ENCODE results near the gene GPR108.

GPR108 gene

DNA sequence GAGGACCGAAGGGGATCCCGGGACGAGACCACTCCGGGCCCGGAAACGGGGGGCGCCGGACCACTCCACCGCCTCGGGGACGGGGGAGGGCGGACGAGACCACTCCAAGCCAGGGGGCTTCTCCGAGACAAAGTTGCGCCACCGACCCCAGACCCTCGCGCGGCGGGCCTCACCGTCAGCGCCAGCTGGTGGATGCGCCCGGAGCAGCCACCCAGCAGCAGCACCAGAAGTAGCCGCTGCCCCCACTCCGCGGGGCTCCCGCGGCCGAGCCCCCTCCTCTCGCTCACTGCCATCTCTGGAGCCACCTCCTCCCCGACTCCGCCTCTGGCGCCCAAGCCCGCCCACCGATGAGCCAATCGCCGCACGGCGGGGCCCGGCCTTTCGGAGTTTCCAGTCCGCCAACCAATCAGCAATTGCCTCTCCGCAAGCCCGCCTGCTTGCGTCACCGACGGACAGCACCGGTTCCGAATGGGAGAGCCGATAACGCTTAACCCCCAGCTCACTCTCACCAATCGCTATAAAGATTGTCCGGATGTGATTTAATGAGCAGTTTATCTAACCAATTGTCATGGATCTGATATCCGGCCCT lies at the start of gene GPR108:
GPR108 (minus strand) TSS at position 297 of the 589 bp plus-strand sequence; CDS start at position 293, 4 bp downstream.
- TF ChIP-seq TCF12 (IDR thresholded peaks at IDR 0.05; ENCODE audit: low read depth) (no peak), TAF1 (IDR thresholded peaks at IDR 0.05; ENCODE audit: low read depth) (peak; percentile 6), CREB1 (IDR thresholded peaks at IDR 0.05; ENCODE audit: low read depth) (peak; percentile 93), FOXM1 (IDR thresholded peaks at IDR 0.05; ENCODE audit: borderline replicate concordance, low read depth) (no peak), ZBTB7A (IDR thresholded peaks at IDR 0.05; ENCODE audit: low read depth) (peak; percentile 96; the same call in 1 of the 2 replicates), EGR1 (IDR thresholded peaks at IDR 0.05) (no peak), TEAD4 (IDR thresholded peaks at IDR 0.05) (no peak), EP300 (IDR thresholded peaks at IDR 0.05; ENCODE audit: borderline replicate concordance) (peak; percentile 52; the same call in 1 of the 2 replicates)
- TF ChIP-seq, protein P1, sequence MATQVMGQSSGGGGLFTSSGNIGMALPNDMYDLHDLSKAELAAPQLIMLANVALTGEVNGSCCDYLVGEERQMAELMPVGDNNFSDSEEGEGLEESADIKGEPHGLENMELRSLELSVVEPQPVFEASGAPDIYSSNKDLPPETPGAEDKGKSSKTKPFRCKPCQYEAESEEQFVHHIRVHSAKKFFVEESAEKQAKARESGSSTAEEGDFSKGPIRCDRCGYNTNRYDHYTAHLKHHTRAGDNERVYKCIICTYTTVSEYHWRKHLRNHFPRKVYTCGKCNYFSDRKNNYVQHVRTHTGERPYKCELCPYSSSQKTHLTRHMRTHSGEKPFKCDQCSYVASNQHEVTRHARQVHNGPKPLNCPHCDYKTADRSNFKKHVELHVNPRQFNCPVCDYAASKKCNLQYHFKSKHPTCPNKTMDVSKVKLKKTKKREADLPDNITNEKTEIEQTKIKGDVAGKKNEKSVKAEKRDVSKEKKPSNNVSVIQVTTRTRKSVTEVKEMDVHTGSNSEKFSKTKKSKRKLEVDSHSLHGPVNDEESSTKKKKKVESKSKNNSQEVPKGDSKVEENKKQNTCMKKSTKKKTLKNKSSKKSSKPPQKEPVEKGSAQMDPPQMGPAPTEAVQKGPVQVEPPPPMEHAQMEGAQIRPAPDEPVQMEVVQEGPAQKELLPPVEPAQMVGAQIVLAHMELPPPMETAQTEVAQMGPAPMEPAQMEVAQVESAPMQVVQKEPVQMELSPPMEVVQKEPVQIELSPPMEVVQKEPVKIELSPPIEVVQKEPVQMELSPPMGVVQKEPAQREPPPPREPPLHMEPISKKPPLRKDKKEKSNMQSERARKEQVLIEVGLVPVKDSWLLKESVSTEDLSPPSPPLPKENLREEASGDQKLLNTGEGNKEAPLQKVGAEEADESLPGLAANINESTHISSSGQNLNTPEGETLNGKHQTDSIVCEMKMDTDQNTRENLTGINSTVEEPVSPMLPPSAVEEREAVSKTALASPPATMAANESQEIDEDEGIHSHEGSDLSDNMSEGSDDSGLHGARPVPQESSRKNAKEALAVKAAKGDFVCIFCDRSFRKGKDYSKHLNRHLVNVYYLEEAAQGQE (IDR thresholded peaks at IDR 0.05; ENCODE audit: low read depth) = no peak
- TF ChIP-seq, protein P2, sequence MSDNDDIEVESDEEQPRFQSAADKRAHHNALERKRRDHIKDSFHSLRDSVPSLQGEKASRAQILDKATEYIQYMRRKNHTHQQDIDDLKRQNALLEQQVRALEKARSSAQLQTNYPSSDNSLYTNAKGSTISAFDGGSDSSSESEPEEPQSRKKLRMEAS (IDR thresholded peaks at IDR 0.05) = no peak

DNA sequence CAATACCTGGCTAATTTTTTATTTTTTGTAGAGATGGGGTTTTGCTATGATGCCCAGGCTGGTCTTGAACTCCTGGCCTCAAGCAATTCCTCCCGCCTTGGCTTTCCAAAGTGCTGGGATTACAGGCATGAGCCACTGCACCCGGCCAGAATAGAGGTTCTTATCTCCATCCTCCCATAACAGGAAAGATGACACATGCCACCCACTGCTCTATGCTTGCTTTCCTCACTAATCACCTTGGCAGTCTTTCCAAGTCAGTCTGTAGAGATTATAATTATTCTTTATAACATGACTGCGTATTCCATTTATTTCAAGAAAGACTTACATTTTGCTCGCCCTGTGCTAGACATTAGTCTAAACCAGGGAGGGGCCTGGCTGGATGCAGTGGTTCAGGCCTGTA lies 41.8 kb upstream of the GPR108 start:
- TF ChIP-seq RAD21 (IDR thresholded peaks at IDR 0.05; ENCODE audit: low read depth) (no peak), CREB1 (IDR thresholded peaks at IDR 0.05; ENCODE audit: low read depth) (no peak), TAF1 (IDR thresholded peaks at IDR 0.05; ENCODE audit: low read depth) (no peak), CEBPB (IDR thresholded peaks at IDR 0.05) (no peak), EGR1 (IDR thresholded peaks at IDR 0.05) (no peak), EP300 (IDR thresholded peaks at IDR 0.05; ENCODE audit: borderline replicate concordance) (no peak), FOXM1 (IDR thresholded peaks at IDR 0.05; ENCODE audit: borderline replicate concordance, low read depth) (no peak), ZBTB7A (IDR thresholded peaks at IDR 0.05; ENCODE audit: low read depth) (no peak), TEAD4 (IDR thresholded peaks at IDR 0.05) (no peak), NFIC (IDR thresholded peaks at IDR 0.05) (no peak), TCF12 (IDR thresholded peaks at IDR 0.05; ENCODE audit: low read depth) (no peak), YY1 (IDR thresholded peaks at IDR 0.05; ENCODE audit: low read depth) (no peak)
- TF ChIP-seq, protein P1 (IDR thresholded peaks at IDR 0.05; ENCODE audit: low read depth) = no peak
- TF ChIP-seq, protein P2 (IDR thresholded peaks at IDR 0.05) = no peak
- TF ChIP-seq, protein P3, sequence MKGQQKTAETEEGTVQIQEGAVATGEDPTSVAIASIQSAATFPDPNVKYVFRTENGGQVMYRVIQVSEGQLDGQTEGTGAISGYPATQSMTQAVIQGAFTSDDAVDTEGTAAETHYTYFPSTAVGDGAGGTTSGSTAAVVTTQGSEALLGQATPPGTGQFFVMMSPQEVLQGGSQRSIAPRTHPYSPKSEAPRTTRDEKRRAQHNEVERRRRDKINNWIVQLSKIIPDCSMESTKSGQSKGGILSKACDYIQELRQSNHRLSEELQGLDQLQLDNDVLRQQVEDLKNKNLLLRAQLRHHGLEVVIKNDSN (IDR thresholded peaks at IDR 0.05) = no peak

DNA sequence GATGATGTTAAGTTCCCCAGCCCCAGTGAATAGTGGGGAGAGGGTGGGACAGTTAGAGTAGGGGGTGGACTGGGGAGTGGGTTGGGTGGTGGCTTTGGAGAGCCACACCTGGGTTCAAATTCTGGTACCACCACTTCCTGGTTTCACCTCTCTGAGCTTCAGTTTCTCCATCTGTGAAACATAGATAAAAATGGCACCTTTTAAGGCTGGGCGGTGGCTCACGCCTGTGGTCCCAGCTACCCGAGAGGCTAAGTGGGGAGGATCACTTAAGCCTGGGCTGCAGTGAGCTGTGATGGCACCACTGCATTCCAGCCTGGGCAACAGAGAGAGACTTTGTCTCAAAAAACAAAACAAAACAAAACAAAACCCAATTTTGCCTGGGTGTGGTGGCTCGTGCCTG lies 41.0 kb upstream of the GPR108 start:
- TF ChIP-seq EGR1 (IDR thresholded peaks at IDR 0.05) = no peak
- TF ChIP-seq, protein P1 (IDR thresholded peaks at IDR 0.05; ENCODE audit: low read depth) = no peak
- no peak for TF ChIP-seq FOXM1 (IDR thresholded peaks at IDR 0.05; ENCODE audit: borderline replicate concordance, low read depth)
- TF ChIP-seq ZBTB7A (IDR thresholded peaks at IDR 0.05; ENCODE audit: low read depth) = no peak
- no peak for TF ChIP-seq CREB1 (IDR thresholded peaks at IDR 0.05; ENCODE audit: low read depth)
- no peak for TF ChIP-seq EP300 (IDR thresholded peaks at IDR 0.05; ENCODE audit: borderline replicate concordance)
- TF ChIP-seq, protein P3 (IDR thresholded peaks at IDR 0.05) = no peak
- no peak for TF ChIP-seq NFIC (IDR thresholded peaks at IDR 0.05)
- TF ChIP-seq CEBPB (IDR thresholded peaks at IDR 0.05) = no peak
- no peak for TF ChIP-seq RAD21 (IDR thresholded peaks at IDR 0.05; ENCODE audit: low read depth)
- no peak for TF ChIP-seq YY1 (IDR thresholded peaks at IDR 0.05; ENCODE audit: low read depth)
- TF ChIP-seq, protein P2 (IDR thresholded peaks at IDR 0.05) = no peak
- no peak for TF ChIP-seq TAF1 (IDR thresholded peaks at IDR 0.05; ENCODE audit: low read depth)
- TF ChIP-seq TEAD4 (IDR thresholded peaks at IDR 0.05) = no peak
- TF ChIP-seq TCF12 (IDR thresholded peaks at IDR 0.05; ENCODE audit: low read depth) = no peak

DNA sequence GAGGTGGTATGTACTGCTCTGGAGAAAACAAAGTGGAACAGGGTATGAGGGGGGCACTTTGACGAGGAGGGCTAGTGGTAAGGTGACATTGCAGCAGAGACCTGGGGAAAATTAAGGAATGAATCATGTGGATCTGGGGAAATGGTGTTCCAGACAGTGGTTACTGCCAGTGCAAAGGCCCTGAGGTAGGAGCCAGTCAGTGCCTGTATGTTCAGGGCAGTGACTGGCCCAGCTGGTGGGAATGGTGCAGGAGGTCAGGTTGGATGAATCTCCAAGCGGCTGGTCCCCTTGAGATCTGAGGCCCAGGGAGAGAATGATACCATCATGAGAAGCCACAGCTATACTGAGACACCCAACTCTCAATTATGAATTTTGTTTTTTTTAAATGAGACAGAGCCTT lies 40.1 kb upstream of the GPR108 start:
- TF ChIP-seq YY1 (IDR thresholded peaks at IDR 0.05; ENCODE audit: low read depth) (no peak), EGR1 (IDR thresholded peaks at IDR 0.05) (no peak), TCF12 (IDR thresholded peaks at IDR 0.05; ENCODE audit: low read depth) (no peak), RAD21 (IDR thresholded peaks at IDR 0.05; ENCODE audit: low read depth) (no peak), ZBTB7A (IDR thresholded peaks at IDR 0.05; ENCODE audit: low read depth) (no peak), TAF1 (IDR thresholded peaks at IDR 0.05; ENCODE audit: low read depth) (no peak), CREB1 (IDR thresholded peaks at IDR 0.05; ENCODE audit: low read depth) (no peak), FOXM1 (IDR thresholded peaks at IDR 0.05; ENCODE audit: borderline replicate concordance, low read depth) (no peak), CEBPB (IDR thresholded peaks at IDR 0.05) (no peak), NFIC (IDR thresholded peaks at IDR 0.05) (no peak), TEAD4 (IDR thresholded peaks at IDR 0.05) (no peak), EP300 (IDR thresholded peaks at IDR 0.05; ENCODE audit: borderline replicate concordance) (no peak)
- TF ChIP-seq, protein P3 (IDR thresholded peaks at IDR 0.05) = no peak
- TF ChIP-seq, protein P1 (IDR thresholded peaks at IDR 0.05; ENCODE audit: low read depth) = no peak
- TF ChIP-seq, protein P2 (IDR thresholded peaks at IDR 0.05) = no peak
